SH-SY5Y (cell line): ENCODE results near the gene PRDM16.

ENCODE experiments used
- GATA2 ChIP-seq: IDR thresholded peaks from 2 replicates; pipeline ENCODE4 v1.6.1; 2011; ENCODE audit warnings: mild to moderate bottlenecking, low read depth, low read length
- GATA3 ChIP-seq: IDR thresholded peaks from 2 replicates; pipeline ENCODE4 v1.6.1; 2011; ENCODE audit warnings: low read depth, mild to moderate bottlenecking, low read length, moderate library complexity

DNA sequence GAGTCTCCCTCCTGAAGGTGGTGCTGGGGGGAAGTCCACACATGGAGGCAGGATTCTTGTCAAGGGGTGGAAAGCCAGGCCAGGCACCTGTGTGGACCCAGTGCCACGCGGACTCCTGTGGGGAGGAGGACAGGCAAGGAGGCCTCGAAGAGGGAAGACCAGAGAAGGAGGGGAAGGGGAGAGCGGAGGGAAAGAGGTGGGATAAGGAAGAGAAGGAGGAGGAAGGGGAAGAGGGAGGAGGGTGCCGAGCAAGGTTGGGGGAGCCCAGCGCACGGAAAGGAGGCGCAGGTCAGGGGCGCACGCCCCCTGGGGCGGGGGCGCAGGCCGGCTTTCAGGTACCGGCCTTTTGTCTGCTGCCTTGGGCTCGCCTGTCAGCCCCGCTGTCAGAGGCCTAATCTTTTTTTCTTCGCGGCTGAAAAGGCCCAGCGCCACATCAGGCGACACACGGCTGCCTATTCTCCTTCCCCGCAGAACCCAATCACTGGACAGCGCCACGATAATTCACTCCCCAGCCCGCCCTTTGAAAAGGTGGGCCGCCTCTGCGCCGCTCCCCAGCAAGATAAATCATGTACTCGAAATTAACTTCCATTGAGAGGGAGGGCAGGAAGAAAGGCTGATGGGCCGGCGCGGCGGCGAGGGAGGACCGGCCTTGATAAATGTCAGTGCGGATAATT, 42.5 kb downstream of the PRDM16 start:
- TF ChIP-seq GATA2 (no peak), GATA3 (no peak)
